ENCODE measurements around the gene RARG.

- TF ChIP-seq CTCF (IDR thresholded peaks at IDR 0.05) (no peak), POLR2A (IDR thresholded peaks at IDR 0.05) (no peak)
Measured at GRCh38 chr12:53200107-53200457, 31.9 kb downstream of the RARG start.
